ENCODE data around the gene NEU3.
A peak's percentile ranks its signal among the peaks of the same experiment; 100 is the strongest.

The NEU3 gene

GRCh38 chr11:74966651-74967050, 22.1 kb upstream of the NEU3 start:
- no peak overlapping the region for H3K27ac ChIP-seq
- TF ChIP-seq ZFX (IDR thresholded peaks at IDR 0.05; ENCODE audit: borderline replicate concordance) = no peak
- TF ChIP-seq, protein P1, sequence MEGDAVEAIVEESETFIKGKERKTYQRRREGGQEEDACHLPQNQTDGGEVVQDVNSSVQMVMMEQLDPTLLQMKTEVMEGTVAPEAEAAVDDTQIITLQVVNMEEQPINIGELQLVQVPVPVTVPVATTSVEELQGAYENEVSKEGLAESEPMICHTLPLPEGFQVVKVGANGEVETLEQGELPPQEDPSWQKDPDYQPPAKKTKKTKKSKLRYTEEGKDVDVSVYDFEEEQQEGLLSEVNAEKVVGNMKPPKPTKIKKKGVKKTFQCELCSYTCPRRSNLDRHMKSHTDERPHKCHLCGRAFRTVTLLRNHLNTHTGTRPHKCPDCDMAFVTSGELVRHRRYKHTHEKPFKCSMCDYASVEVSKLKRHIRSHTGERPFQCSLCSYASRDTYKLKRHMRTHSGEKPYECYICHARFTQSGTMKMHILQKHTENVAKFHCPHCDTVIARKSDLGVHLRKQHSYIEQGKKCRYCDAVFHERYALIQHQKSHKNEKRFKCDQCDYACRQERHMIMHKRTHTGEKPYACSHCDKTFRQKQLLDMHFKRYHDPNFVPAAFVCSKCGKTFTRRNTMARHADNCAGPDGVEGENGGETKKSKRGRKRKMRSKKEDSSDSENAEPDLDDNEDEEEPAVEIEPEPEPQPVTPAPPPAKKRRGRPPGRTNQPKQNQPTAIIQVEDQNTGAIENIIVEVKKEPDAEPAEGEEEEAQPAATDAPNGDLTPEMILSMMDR (IDR thresholded peaks at IDR 0.05) = no peak

GRCh38 chr11:74970852-74971395, 17.8 kb upstream of the NEU3 start:
- TF ChIP-seq, protein P1 (IDR thresholded peaks at IDR 0.05) = no peak
- no peak for TF ChIP-seq ZFX (IDR thresholded peaks at IDR 0.05; ENCODE audit: borderline replicate concordance)
- no peak overlapping the region for H3K27ac ChIP-seq

DNA sequence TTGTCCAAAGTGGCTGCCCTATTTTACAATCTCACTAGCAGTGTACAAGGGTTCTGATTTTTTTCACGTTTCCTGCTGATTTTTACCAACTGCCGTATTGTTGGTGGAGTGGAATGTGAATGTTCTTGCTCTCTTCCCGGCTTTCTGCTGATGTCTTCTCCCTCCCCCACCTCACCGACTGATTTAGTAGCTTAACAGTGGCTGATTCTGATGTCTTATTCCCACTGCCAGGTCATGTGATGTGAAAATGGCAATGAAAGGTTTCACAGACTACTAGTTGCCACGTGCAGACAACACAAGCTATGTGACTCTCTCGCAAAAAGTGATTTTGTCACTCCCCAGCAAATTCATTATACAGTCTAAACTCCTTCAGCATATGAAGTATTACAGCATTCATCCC, 17.3 kb upstream of the NEU3 start:
- no peak for TF ChIP-seq ZFX (IDR thresholded peaks at IDR 0.05; ENCODE audit: borderline replicate concordance)
- TF ChIP-seq, protein P1 (IDR thresholded peaks at IDR 0.05) = no peak

DNA sequence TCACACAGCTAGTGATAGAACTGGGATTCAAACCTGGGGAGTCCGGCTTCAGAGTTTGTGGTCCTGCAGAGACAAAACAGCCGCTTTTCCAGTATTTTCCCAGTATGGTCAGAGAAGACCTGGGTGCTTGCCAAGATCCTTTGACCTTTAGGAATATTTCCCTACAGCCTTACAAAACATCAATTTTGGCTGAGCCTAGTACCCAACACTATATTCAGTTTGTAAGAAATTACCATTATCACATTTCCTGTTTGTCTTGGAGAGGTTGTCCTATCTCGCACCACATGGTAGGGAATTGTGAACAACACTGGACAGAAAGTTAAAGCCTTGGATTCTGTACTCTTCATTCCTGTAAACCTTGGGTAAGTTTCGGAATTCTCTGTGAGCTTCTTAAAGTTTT, 10.7 kb upstream of the NEU3 start:
- H3K27ac ChIP-seq = no peak overlapping the region
- TF ChIP-seq, protein P1 (IDR thresholded peaks at IDR 0.05) = no peak
- no peak for TF ChIP-seq ZFX (IDR thresholded peaks at IDR 0.05; ENCODE audit: borderline replicate concordance)

More for the DNA sequence above, 17.3 kb upstream of the NEU3 start:
- H3K27ac ChIP-seq = no peak overlapping the region

GRCh38 chr11:74980634-74981033, 8.1 kb upstream of the NEU3 start:
- TF ChIP-seq, protein P1 (IDR thresholded peaks at IDR 0.05) = no peak
- TF ChIP-seq ZFX (IDR thresholded peaks at IDR 0.05; ENCODE audit: borderline replicate concordance) = no peak
- no peak overlapping the region for H3K27ac ChIP-seq

- TF ChIP-seq, protein P1 (IDR thresholded peaks at IDR 0.05) = no peak
- TF ChIP-seq ZFX (IDR thresholded peaks at IDR 0.05; ENCODE audit: borderline replicate concordance) = no peak
- peak overlapping the region; percentile 73; the same call in 1 of the 2 replicates for H3K27ac ChIP-seq
Observed at GRCh38 chr11:74981888-74982287, 6.8 kb upstream of the NEU3 start.

DNA sequence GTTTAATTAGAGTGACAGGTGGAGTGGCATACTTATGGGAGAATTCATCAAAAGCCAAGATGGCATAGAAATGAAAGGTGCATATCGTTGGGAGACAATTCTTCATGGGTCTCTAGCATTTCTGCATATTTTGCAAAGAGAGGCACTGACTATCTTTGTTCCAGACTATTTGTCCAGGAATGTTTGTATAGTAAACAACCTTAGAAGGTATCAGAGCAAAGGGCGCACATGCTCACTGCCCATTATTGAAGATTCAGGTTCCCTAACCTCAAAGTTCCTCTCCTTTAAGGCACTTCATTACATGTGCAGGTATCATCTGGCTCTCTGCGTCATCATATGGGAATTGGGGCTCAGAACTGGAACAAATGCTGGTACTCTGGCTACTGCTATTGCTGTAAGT, 4.7 kb upstream of the NEU3 start:
- H3K27ac ChIP-seq = peak overlapping the region; percentile 73
- TF ChIP-seq, protein P1 (IDR thresholded peaks at IDR 0.05) = no peak
- TF ChIP-seq ZFX (IDR thresholded peaks at IDR 0.05; ENCODE audit: borderline replicate concordance) = no peak

Data from 22Rv1 (cell line).